ENCODE results near the gene CDK5R2. TPM values are rescaled to one million over a fixed set of nuclear protein-coding genes. Genes with fewer than 3 reads are reported as not detected.
A peak's percentile ranks its signal among the peaks of the same experiment; 100 is the strongest.

The CDK5R2 gene
- total and polyA plus RNA-seq, 2 experiments from 2014 or later: not detected

DNA sequence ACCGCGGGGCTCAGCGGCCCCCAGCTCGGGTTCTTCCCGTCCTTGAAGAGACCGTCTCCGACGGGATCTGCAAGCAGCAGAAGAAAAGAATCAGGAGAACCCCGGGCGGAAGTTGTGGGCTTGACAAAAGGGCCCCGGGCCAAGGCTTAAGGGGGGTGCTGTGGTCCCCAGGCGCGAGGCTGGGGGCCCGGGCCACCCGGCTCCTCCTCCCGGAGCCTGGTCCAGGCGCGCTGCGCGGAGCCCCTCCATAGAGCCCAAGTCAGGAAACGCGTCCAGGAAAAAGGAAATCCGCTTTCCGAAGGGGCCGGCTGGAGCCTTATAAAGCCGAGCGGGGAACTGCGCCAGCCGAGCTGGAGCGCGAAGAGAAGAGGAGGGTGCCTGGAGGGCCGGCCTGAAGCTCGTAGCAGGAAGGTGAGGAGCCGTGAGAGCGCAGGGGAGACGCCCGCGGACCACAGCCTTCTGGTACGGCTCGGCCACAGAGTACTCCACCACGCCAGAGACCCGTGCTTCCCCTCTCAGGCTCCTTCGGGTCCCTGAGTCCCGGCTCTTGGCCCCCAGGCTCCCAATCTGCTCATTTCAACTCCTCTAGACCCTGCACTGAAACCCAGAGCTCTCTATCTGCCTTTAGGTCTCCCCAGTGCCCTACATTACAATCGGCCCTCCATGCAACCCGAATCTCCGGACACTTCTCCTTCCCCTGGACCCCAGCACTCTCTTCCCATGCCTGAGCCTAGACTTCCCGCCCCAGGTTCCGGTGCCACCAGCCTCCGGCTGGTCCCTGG lies 25.0 kb downstream of the CDK5R2 start:
- Histone ChIP-seq H3K79me2 (ENCODE audit: insufficient read depth) (no peaks in the 10 kb centered on the region), H3K4me3 (no peak overlapping the region), H3K4me2 (ENCODE audit: unreplicated experiment) (no peak overlapping the region), H3K9ac (no peak overlapping the region), H3K9me3 (ENCODE audit: low read depth) (no peaks in the 10 kb centered on the region), H4K20me1 (ENCODE audit: insufficient read depth) (no peaks in the 10 kb centered on the region), H3F3A (ENCODE audit: insufficient read depth) (no peaks in the 10 kb centered on the region), H2AFZ (no peak overlapping the region), H3K27me3 (replicated peaks; ENCODE audit: insufficient read depth) (peaks cover 86% of the 10 kb centered on the region), H3K9me2 (ENCODE audit: insufficient read depth) (no peaks in the 10 kb centered on the region), H3K36me3 (ENCODE audit: low read depth) (no peaks in the 10 kb centered on the region), H3K4me1 (ENCODE audit: insufficient read depth) (no peaks in the 10 kb centered on the region), H3K27ac (no peak overlapping the region)
- in situ Hi-C loops (cut with MboI): no loop called here
- WGBS, 2 experiments (ENCODE audit: low coverage in 1 of 2, low lambda C conversion rate in 2 of 2, missing lambda C conversion rate in 2 of 2): 2% methylated on average over 47 to 50 of the region's 50 CpGs
- TF ChIP-seq EZH2 (IDR thresholded peaks at IDR 0.05; ENCODE audit: insufficient read depth, poor library complexity, severe bottlenecking) (peak; percentile 98), EZH2phosphoT487 (IDR thresholded peaks at IDR 0.05; ENCODE audit: insufficient read depth, low read depth) (0 out of 2 replicates have a peak, but pooled peaks have one; percentile 35)
- peak; percentile 30 for DNase-seq

GRCh38 chr2:218985021-218985324 lies 25.5 kb downstream of the CDK5R2 start, which contains the start of gene FEV:
FEV (minus strand) TSS chr2:218985184; CDS start chr2:218985075, 109 bp downstream.
- no peaks in the 10 kb centered on the region for H3K79me2 ChIP-seq (ENCODE audit: insufficient read depth)
- H3K27me3 ChIP-seq (replicated peaks; ENCODE audit: insufficient read depth): peaks cover 91% of the 10 kb centered on the region
- H3K4me3 ChIP-seq: no peak within 1 kb of the TSS
- H2AFZ ChIP-seq: no peak within 1 kb of the TSS
- no peak for TF ChIP-seq EZH2phosphoT487 (IDR thresholded peaks at IDR 0.05; ENCODE audit: insufficient read depth, low read depth)
- TF ChIP-seq EZH2 (IDR thresholded peaks at IDR 0.05; ENCODE audit: insufficient read depth, poor library complexity, severe bottlenecking): no peak
- H3K36me3 ChIP-seq (ENCODE audit: low read depth): no peaks in the 10 kb centered on the region
- DNase-seq: no peak
- H3K4me1 ChIP-seq (ENCODE audit: insufficient read depth): no peaks in the 10 kb centered on the region
- no peak within 1 kb of the TSS for H3K9ac ChIP-seq
- no peak within 1 kb of the TSS for H3K27ac ChIP-seq
- H3K9me2 ChIP-seq (ENCODE audit: insufficient read depth): no peaks in the 10 kb centered on the region
- 0 to 5% methylated on average over 10 to 21 of the region's 32 CpGs for WGBS, 2 experiments (ENCODE audit: low coverage in 1 of 2, low lambda C conversion rate in 2 of 2, missing lambda C conversion rate in 2 of 2)
- H3K4me2 ChIP-seq (ENCODE audit: unreplicated experiment): no peak within 1 kb of the TSS
- H3K9me3 ChIP-seq (ENCODE audit: low read depth): no peaks in the 10 kb centered on the region
- no peaks in the 10 kb centered on the region for H3F3A ChIP-seq (ENCODE audit: insufficient read depth)
- no peaks in the 10 kb centered on the region for H4K20me1 ChIP-seq (ENCODE audit: insufficient read depth)
- in situ Hi-C loops (cut with MboI): no loop called here

DNA sequence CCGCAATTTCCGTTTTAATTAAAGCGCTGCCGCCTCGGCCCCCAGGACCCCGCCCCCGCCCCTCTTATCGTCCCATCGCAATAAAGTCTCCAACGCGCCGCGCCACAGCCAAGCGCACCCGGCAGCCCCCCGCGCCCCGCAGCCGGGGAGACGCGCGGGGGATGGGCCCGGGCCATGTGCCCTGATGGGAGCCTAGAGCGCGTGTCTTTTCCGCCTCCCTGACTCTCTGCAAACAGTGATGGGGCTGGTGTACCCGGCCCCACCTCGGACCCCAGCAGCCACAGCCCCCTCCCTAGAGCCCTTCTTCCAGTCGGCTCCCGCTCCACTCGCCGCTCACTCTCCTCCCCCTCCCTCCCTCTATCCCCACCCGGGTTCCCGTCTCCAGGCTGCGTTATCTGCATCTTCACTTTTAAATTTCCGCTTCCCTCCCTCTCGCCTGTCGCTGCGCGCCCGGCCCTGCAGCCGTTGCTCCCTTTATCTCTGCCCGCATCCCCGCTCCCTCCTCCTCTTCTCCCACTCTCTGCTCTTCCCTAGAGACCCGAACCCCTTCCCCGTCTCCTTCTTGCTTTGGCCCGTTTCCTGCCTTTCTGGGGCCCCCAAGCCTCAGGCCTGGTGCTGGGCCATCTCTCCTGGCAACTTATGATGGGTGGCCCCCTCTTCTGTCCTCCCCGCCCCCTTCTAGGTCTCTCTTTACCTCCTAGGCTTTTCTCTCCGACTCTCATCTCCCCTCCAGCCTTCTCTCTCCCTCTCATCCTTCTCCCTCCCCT lies 26.0 kb downstream of the CDK5R2 start:
- WGBS, 2 experiments (ENCODE audit: low coverage in 1 of 2, low lambda C conversion rate in 2 of 2, missing lambda C conversion rate in 2 of 2): 3 to 4% methylated on average over 14 to 49 of the region's 49 CpGs
- no peak for DNase-seq
- in situ Hi-C loops (cut with MboI): no loop called here

DNA sequence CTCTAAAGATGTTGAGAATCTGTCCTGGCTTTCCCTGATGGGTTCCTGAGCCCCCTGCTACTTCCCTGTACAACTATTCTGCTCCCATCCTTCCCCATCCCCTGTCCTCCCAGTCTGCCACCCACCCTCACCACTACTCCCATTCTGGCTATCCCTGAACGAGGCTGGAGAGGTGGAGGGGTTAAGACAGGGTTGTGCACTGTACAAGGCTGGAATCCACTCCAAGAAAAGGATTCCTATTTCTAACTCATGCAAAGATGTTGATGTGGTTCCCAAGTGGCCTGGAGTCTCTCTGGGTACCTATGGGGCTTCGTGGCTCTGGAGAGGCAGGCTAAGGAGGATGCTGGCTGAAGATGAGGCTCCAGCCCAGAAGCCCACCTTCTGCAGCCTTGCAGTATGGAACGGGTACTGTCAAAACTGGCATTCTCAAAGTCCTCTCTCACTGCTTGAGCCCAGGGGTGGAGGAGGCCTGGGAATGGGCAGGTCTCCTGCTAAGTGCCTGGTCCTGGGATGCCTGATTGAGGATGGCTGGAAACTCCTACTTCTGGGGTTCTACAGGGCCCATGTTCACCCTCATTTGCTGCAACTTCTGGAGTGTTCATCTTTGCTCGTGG lies 26.8 kb downstream of the CDK5R2 start:
- Histone ChIP-seq H3K9ac (no peak overlapping the region), H3K79me2 (ENCODE audit: insufficient read depth) (no peaks in the 10 kb centered on the region), H4K20me1 (ENCODE audit: insufficient read depth) (no peaks in the 10 kb centered on the region), H2AFZ (no peak overlapping the region), H3K27me3 (replicated peaks; ENCODE audit: insufficient read depth) (peaks cover 98% of the 10 kb centered on the region), H3K4me1 (ENCODE audit: insufficient read depth) (no peaks in the 10 kb centered on the region), H3K27ac (no peak overlapping the region), H3K9me3 (ENCODE audit: low read depth) (no peaks in the 10 kb centered on the region), H3K4me2 (ENCODE audit: unreplicated experiment) (no peak overlapping the region), H3K36me3 (ENCODE audit: low read depth) (no peaks in the 10 kb centered on the region), H3K9me2 (ENCODE audit: insufficient read depth) (no peaks in the 10 kb centered on the region), H3K4me3 (no peak overlapping the region), H3F3A (ENCODE audit: insufficient read depth) (no peaks in the 10 kb centered on the region)
- DNase-seq: no peak
- WGBS, 2 experiments (ENCODE audit: low coverage in 1 of 2, low lambda C conversion rate in 2 of 2, missing lambda C conversion rate in 2 of 2): 8 to 11% methylated on average over 4 of the region's 4 CpGs
- TF ChIP-seq EZH2phosphoT487 (IDR thresholded peaks at IDR 0.05; ENCODE audit: insufficient read depth, low read depth) (no peak), EZH2 (IDR thresholded peaks at IDR 0.05; ENCODE audit: insufficient read depth, poor library complexity, severe bottlenecking) (no peak)
- in situ Hi-C loops (cut with MboI): no loop called here

More for the DNA sequence above, 26.0 kb downstream of the CDK5R2 start:
- Histone ChIP-seq H4K20me1 (ENCODE audit: insufficient read depth) (no peaks in the 10 kb centered on the region), H3K36me3 (ENCODE audit: low read depth) (no peaks in the 10 kb centered on the region), H3K79me2 (ENCODE audit: insufficient read depth) (no peaks in the 10 kb centered on the region), H3K9me2 (ENCODE audit: insufficient read depth) (no peaks in the 10 kb centered on the region), H3F3A (ENCODE audit: insufficient read depth) (no peaks in the 10 kb centered on the region), H3K4me3 (no peak overlapping the region), H3K9ac (no peak overlapping the region), H3K27me3 (replicated peaks; ENCODE audit: insufficient read depth) (peaks cover 95% of the 10 kb centered on the region), H2AFZ (no peak overlapping the region), H3K27ac (no peak overlapping the region), H3K4me2 (ENCODE audit: unreplicated experiment) (no peak overlapping the region), H3K9me3 (ENCODE audit: low read depth) (no peaks in the 10 kb centered on the region), H3K4me1 (ENCODE audit: insufficient read depth) (no peaks in the 10 kb centered on the region)
- TF ChIP-seq EZH2phosphoT487 (IDR thresholded peaks at IDR 0.05; ENCODE audit: insufficient read depth, low read depth) (0 out of 2 replicates have a peak, but pooled peaks have one; percentile 37), EZH2 (IDR thresholded peaks at IDR 0.05; ENCODE audit: insufficient read depth, poor library complexity, severe bottlenecking) (peak; percentile 78)

Data from GM23248 (cell line).